ENCODE results near the gene NT5C3A.
"Not testable (repeated sequence)": the region's sequence is repeated elsewhere in the genome, so short reads cannot be mapped to it uniquely, and the experiment has no call there.

The NT5C3A gene

GRCh38 chr7:32988148-32988547 is 74.4 kb downstream of the NT5C3A start:
- H3K4me3 ChIP-seq (ENCODE audit: low read depth, low read length); DNase-seq (ENCODE audit: low read depth): not testable (repeated sequence)

GRCh38 chr7:32979902-32980301 is 82.7 kb downstream of the NT5C3A start:
- not testable (repeated sequence) for DNase-seq (ENCODE audit: low read depth); H3K4me3 ChIP-seq (ENCODE audit: low read depth, low read length)

- peak; percentile 68 for DNase-seq (ENCODE audit: low read depth)
- not testable (repeated sequence) for H3K4me3 ChIP-seq (ENCODE audit: low read depth, low read length)
Measured at GRCh38 chr7:32979246-32979645, 83.3 kb downstream of the NT5C3A start.

GRCh38 chr7:32977159-32977558 is 85.4 kb downstream of the NT5C3A start:
- not testable (repeated sequence) for H3K4me3 ChIP-seq (ENCODE audit: low read depth, low read length)
- DNase-seq (ENCODE audit: low read depth): peak; percentile 14

GRCh38 chr7:32971967-32972366 is 90.6 kb downstream of the NT5C3A start:
- not testable (repeated sequence) for DNase-seq (ENCODE audit: low read depth); H3K4me3 ChIP-seq (ENCODE audit: low read depth, low read length)

- not testable (repeated sequence) for H3K4me3 ChIP-seq (ENCODE audit: low read depth, low read length); DNase-seq (ENCODE audit: low read depth)
Measured at GRCh38 chr7:32967268-32967582, 95.4 kb downstream of the NT5C3A start.

- not testable (repeated sequence) for H3K4me3 ChIP-seq (ENCODE audit: low read depth, low read length)
Measured at GRCh38 chr7:32966489-32967267, 95.9 kb downstream of the NT5C3A start.

GRCh38 chr7:32964461-32965159 is 98.0 kb downstream of the NT5C3A start:
- not testable (repeated sequence) for DNase-seq (ENCODE audit: low read depth); H3K4me3 ChIP-seq (ENCODE audit: low read depth, low read length)
- TF ChIP-seq CTCF (conservative IDR thresholded peaks at IDR 0.05; ENCODE audit: low read depth, low read length): peak; percentile 50

More at GRCh38 chr7:32966489-32967267, 95.9 kb downstream of the NT5C3A start:
- DNase-seq (ENCODE audit: low read depth): not testable (repeated sequence)

All from choroid plexus epithelial cell (primary cell).